NCI-H2171 treated with DMSO at 0.1 percent for 48 hours (cell line): ENCODE data around the gene PROC.
"Not testable (repeated sequence)": the region's sequence is repeated elsewhere in the genome, so short reads cannot be mapped to it uniquely, and the experiment has no call there.

Source experiments
- DNase-seq: peaks from one replicate; lab custom pipeline; 2025; lab: John Stamatoyannopoulos, UW

Gene PROC

GRCh38 chr2:127394492-127394891 lies 23.7 kb upstream of the PROC start:
- DNase-seq = no peak

DNA sequence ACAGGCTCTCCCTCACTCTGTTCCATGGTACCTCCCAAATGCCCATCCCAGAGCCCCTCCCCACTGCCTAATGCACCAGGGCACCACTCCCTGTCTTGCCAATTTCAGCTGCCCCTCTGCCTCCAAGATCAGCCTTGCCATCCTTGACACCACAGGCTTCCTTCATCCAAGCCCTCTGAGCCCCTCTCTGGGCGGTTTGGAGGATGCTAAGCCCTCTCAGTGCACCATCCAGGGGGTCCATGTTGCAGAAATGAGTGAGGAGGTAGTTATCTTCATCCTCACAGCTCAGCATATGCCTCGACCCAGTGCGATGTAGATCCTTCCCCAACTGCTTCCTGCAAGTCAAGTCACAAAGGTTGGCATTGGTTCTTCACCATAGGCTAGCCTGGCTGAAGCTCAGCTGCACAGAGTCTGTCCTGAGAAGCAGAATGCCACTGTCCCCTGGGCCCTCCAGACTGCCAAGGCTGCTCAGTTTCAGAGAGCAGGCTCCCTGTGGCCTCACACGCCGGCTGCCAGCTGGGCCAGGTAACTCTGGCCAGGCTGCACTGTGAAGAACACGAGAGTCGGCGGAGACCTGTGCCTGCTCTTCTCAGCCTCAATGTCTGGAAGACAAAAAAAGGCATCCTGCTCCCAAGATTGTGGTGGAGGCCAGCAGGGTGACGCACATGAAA lies 20.5 kb upstream of the PROC start:
- no peak for DNase-seq

DNA sequence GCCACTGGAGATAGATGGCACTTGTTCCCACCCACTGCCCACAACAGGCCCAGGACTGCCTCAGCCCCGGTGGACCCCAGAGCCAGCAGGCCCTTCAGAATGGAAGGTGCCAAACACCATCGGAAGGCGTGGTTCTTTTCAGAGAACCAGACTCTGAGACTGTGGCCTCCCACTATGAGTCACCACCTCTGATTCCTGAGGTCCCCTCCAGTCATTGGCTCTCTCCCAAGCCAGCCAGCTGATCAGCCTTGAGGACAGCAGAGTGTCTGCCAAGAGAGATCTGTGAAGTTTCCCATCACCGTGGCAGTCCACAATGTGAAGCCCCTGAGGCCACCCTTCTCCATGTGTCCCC lies 20.0 kb upstream of the PROC start:
- peak; percentile 41 for DNase-seq

DNA sequence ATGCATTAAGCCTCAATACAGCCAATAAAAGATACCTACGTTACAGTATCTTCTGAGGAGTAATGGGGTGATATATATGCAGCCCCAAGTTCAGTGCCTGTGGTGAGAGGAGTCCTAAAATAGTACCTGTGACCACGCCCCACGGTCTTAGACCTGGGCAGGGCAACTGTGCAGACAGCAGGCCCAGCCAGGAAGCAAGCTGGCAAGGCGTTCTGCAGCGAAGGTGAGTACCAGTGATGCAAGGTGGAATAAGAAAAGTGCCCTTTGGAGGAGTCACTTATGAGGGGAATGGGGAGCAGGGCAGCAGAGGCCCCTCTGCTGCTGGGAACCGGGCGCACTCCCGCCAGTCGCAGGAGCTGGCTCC lies 17.7 kb upstream of the PROC start:
- no peak for DNase-seq

GRCh38 chr2:127400897-127401756 lies 17.1 kb upstream of the PROC start:
- no peak for DNase-seq

- DNase-seq = no peak
Measured at GRCh38 chr2:127401757-127402695, 16.2 kb upstream of the PROC start.

- DNase-seq = no peak
Measured at GRCh38 chr2:127403460-127403859, 14.8 kb upstream of the PROC start.

DNA sequence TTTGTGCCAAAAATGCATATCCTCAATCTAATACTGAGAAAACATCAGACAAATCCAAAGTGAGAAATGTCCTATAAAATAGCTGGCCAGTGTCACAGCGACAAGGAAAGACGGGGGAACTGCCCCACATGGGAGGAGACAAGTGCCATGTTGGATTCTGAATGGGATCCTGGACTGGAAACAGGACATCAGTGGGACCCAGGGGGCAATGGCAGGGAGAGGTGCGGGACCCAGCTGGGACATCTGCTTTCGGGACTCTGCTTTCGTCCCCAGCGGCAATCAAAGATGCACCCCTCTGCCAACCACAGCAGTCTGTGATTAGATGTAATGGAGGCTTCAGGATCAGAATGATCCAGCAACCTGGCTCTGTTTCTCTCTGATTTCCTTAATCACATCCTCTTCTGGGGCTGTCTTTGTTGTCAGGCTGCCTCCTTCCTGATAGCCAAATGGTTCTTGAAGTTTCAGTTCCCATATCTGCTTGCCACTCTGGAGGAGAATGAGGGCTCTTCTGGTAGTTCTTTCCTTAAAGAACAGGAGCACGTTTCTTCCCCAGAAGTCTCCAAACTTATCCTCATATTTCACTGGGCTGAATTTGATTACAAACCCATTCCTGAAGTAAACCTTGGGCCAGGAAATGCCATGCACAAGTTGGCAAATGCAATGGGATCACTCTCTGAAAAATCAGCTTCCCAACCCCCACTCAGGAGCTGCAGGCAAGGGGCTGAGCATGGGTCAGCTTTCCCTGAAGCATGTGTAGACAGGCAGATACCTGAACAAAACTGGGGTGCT lies 13.6 kb upstream of the PROC start:
- no peak for DNase-seq

GRCh38 chr2:127405255-127405610 lies 13.0 kb upstream of the PROC start:
- DNase-seq = no peak

- DNase-seq = no peak
Measured at GRCh38 chr2:127406454-127406853, 11.8 kb upstream of the PROC start.

DNA sequence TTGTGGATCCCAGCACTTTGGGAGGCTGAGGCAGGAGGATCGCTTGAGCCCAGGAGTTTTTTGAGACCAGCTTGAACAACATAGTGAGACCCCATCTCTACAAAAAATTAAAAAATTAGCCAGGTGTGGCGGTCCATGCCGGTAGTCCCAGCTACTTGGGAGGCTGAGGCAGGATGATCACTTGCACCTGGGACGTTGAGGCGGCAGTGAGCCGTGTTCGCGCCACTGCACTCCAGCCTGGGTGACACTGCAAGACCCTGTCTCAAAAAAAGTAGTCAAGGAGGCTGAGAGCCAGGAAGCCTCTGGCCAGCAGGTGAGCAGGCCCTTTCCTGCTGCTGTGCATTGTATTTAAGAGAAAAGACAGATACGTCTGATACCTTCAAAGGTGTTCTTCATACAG lies 11.1 kb upstream of the PROC start:
- no peak for DNase-seq

DNA sequence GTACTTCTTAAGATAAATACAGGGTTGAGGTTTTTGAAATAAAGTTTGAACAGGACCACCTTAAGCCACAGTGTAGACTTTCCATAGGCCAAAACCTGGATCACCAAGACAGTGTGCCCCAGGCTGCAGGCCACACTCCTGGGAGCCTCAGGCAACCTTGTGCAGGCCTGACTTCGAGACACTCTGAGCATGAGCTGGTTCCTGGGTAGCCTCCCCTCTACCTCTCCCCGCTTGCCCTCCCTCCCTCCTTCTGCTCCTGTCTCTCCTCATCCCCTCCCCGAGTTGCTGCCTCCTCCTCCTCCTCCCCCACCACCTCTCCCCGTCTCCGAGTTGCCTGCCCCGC lies 10.6 kb upstream of the PROC start:
- DNase-seq = no peak

- peak; percentile 88 for DNase-seq
Measured at GRCh38 chr2:127408004-127408806, 10.0 kb upstream of the PROC start.

GRCh38 chr2:127408807-127409099 lies 9.5 kb upstream of the PROC start:
- no peak for DNase-seq

- not testable (repeated sequence) for DNase-seq
Measured at GRCh38 chr2:127409716-127410115, 8.5 kb upstream of the PROC start.

GRCh38 chr2:127410871-127411652 lies 7.2 kb upstream of the PROC start:
- peak; percentile 38 for DNase-seq

DNA sequence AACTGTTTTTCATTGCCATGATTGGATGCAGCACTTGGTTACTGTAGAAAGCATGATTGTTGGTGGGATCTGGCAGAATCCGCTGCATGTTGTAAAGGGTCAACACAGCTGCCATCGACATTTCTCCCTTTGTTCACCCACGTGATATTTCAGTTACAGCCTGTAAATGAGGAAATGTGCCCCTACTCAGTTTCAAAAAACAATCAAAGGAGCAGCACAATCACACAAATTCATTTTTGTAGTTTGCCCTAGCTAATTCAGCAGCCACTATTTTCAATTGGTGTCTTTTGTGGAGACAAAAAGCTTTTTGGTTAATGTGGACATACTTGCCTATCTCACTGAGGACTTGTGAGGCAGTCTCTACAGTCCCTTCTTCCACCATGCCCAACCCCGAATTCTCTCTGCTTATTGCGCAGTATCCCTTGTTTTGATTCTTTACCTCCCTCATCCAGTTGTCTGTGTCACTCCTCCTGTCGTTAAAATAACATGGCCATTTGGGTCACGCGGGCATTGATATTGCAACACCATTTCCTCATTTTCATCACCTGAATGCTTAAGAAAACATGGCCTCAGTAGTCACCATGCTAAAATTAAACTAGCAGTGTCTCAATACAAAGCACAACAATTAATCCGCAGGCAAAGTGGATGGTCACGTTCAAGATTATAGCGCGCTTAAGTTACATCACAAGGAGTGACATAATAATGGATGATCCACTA lies 6.4 kb upstream of the PROC start:
- peak; percentile 44 for DNase-seq

- no peak for DNase-seq
Measured at GRCh38 chr2:127413200-127413599, 5.0 kb upstream of the PROC start.

GRCh38 chr2:127413782-127414637 lies 4.2 kb upstream of the PROC start:
- DNase-seq = peak; percentile 53
